ENCODE results near the gene MYO16. TPM values are rescaled to one million over a fixed set of nuclear protein-coding genes. Genes with fewer than 3 reads are reported as not detected.

Gene MYO16
- total and polyA plus RNA-seq, 7 donors = under 0.01 to 0.33 (median 0.28) TPM; not detected in 2

DNA sequence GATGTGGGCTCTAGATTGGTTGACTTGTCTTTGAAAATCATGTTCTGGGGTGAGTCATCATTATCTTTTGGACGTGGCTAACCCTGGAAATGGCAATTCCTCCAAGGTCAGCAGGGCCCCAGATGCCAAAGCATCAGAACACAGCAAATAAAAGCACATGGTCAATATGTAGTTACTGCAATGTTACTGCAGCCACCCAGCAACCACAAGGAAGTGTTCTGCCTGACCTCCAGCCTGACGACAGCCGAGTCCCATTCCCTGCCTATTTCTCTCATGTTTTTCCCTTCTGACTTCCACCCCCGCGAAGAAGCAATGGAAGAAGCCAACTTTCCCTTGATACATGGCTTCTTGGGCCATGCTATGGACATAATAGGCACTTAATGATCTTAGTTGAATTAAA is 579.1 kb downstream of the MYO16 start:
- H3K9me3 ChIP-seq = no peaks in the 10 kb centered on the region
- intact Hi-C loops (cut with DNase I) = no loop called here
- WGBS, 2 donors = 65 to 90% methylated on average over 5 of the region's 5 CpGs
- no peak overlapping the region for H3K4me3 ChIP-seq
- H3K4me1 ChIP-seq = no peaks in the 10 kb centered on the region
- DNase-seq = no peak
- no peaks in the 10 kb centered on the region for H3K36me3 ChIP-seq
- TF ChIP-seq POLR2AphosphoS5 (IDR thresholded peaks at IDR 0.05) = no peak
- H3K27ac ChIP-seq = no peak overlapping the region
- no peaks in the 10 kb centered on the region for H3K27me3 ChIP-seq

DNA sequence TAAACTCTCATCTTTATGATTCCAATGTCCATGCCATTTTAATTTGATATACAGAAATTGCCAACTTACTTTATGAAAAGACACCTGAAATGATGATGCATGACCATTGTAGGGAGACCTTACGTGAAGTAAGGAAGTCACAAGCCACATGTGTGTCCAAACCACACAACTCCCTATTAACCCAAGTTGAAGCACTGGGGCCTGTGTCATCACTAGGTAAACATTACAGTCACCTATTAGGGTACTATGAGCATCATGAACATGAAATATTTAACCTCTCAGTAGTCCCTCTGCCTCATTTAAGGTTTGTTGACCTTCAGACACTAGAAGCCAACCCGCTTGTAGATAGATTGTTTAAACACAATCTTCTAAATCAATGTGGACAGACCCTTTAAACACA is 580.1 kb downstream of the MYO16 start:
- Histone ChIP-seq H3K4me1 (no peaks in the 10 kb centered on the region), H3K27ac (no peak overlapping the region), H3K9me3 (no peaks in the 10 kb centered on the region), H3K27me3 (no peaks in the 10 kb centered on the region), H3K36me3 (no peaks in the 10 kb centered on the region), H3K4me3 (no peak overlapping the region)
- no peak for DNase-seq
- intact Hi-C loops (cut with DNase I) = no loop called here
- TF ChIP-seq, protein P1, sequence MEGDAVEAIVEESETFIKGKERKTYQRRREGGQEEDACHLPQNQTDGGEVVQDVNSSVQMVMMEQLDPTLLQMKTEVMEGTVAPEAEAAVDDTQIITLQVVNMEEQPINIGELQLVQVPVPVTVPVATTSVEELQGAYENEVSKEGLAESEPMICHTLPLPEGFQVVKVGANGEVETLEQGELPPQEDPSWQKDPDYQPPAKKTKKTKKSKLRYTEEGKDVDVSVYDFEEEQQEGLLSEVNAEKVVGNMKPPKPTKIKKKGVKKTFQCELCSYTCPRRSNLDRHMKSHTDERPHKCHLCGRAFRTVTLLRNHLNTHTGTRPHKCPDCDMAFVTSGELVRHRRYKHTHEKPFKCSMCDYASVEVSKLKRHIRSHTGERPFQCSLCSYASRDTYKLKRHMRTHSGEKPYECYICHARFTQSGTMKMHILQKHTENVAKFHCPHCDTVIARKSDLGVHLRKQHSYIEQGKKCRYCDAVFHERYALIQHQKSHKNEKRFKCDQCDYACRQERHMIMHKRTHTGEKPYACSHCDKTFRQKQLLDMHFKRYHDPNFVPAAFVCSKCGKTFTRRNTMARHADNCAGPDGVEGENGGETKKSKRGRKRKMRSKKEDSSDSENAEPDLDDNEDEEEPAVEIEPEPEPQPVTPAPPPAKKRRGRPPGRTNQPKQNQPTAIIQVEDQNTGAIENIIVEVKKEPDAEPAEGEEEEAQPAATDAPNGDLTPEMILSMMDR (IDR thresholded peaks at IDR 0.05) = no peak
- TF ChIP-seq POLR2A (IDR thresholded peaks at IDR 0.05) (no peak), EP300 (IDR thresholded peaks at IDR 0.05) (no peak), POLR2AphosphoS5 (IDR thresholded peaks at IDR 0.05) (no peak)
- WGBS, 2 donors = 83 to 86% methylated on average over 2 of the region's 2 CpGs

DNA sequence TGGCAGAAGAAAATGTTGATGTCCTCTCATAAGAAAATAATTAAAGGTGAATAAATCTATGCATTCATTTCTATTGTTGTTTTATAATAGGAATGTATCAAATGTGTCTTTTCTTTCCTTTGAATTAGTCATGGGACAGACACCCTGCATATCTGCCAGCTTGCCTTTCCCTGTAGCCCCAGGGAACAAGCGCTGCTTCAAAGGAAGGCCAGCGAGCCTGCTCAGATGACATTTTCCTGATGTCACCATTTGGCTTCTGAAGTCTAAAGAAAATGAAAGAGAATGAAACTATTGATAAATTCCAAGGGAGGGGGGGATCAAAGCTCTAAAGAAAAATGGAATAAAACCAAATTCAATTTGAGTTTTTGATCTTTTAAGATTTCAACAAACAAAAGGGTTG is 582.2 kb downstream of the MYO16 start:
- intact Hi-C loops (cut with DNase I) = no loop called here
- H3K4me1 ChIP-seq = no peaks in the 10 kb centered on the region
- H3K27me3 ChIP-seq = no peaks in the 10 kb centered on the region
- no peak overlapping the region for H3K4me3 ChIP-seq
- no peak overlapping the region for H3K27ac ChIP-seq
- no peaks in the 10 kb centered on the region for H3K9me3 ChIP-seq
- 80 to 83% methylated on average over 2 of the region's 2 CpGs for WGBS, 2 donors
- no peak for DNase-seq
- no peaks in the 10 kb centered on the region for H3K36me3 ChIP-seq
- TF ChIP-seq POLR2AphosphoS5 (IDR thresholded peaks at IDR 0.05) = no peak

DNA sequence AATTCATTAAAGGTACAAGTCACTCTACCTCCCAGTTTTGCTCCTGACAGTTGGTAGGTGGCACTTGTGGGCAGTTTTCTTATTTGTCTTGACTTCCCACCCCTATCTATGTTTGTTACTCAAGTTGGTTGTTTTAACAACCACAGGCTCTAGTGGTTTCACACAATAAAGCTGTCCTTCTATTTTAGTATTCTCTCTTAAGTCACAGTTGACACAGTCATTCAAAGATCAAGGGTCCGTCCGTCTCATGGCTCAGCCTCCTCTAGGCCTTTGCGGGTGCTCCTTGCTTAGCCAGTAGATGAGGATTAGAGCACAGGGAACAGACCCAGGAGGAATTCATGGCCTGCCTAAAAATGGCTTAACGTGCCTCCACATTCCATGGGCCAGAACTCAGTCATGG is 583.2 kb downstream of the MYO16 start:
- WGBS, 2 donors = 74 to 80% methylated on average over 4 of the region's 4 CpGs
- Histone ChIP-seq H3K27me3 (no peaks in the 10 kb centered on the region), H3K27ac (no peak overlapping the region), H3K36me3 (no peaks in the 10 kb centered on the region), H3K4me1 (no peaks in the 10 kb centered on the region), H3K4me3 (no peak overlapping the region), H3K9me3 (no peaks in the 10 kb centered on the region)
- no peak for DNase-seq
- intact Hi-C loops (cut with DNase I) = no loop called here
- TF ChIP-seq, protein P1 (IDR thresholded peaks at IDR 0.05) = no peak
- TF ChIP-seq POLR2A (IDR thresholded peaks at IDR 0.05) (no peak), POLR2AphosphoS5 (IDR thresholded peaks at IDR 0.05) (no peak), EP300 (IDR thresholded peaks at IDR 0.05) (no peak)

DNA sequence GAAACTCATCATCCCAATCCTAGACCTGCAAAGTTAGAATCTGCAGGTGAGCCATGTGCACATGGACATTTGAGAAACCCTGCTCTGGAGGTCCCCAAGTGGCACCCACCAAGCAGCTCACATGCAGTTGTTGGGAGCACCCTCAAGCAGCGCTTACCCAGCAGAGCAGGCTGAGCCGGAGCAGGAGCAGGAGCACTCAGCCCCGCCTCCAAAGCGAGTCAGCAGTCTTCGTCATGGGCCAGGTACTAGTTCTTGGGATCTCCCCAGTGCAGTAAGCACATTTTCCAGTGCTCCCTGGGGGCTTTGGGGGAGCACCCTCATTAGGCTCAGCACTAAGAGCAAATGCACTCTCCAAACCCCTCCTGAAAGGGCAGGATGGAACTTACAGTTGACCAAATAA is 584.3 kb downstream of the MYO16 start:
- no peak for TF ChIP-seq EP300 (IDR thresholded peaks at IDR 0.05)
- TF ChIP-seq, protein P1 (IDR thresholded peaks at IDR 0.05) = no peak
- no peak for TF ChIP-seq POLR2AphosphoS5 (IDR thresholded peaks at IDR 0.05)
- TF ChIP-seq POLR2A (IDR thresholded peaks at IDR 0.05) = no peak
- Histone ChIP-seq H3K27ac (no peak overlapping the region), H3K4me1 (no peaks in the 10 kb centered on the region), H3K4me3 (no peak overlapping the region), H3K36me3 (no peaks in the 10 kb centered on the region), H3K27me3 (no peaks in the 10 kb centered on the region), H3K9me3 (no peaks in the 10 kb centered on the region)
- intact Hi-C loops (cut with DNase I) = no loop called here
- DNase-seq = no peak
- WGBS, 2 donors = 73 to 79% methylated on average over 5 of the region's 5 CpGs

DNA sequence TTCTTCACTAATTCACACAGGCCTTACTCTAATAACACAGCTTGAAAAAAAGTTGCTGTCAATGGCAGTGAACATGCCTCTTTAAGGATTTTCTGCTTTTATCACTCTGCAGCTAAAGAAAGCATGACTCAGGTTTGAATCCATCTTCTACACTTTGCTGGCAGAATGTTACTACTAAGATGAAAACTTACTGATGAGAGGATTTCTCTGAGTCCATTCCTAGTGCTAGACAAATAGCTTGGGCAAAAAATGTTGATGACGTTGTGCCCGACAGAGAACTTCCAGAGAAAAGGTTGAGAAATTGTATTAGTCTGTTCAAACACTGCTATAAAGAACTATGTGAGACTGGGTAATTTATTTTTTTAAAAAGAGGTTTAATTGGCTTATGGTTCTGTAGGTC is 585.0 kb downstream of the MYO16 start:
- WGBS, 2 donors = 89 to 93% methylated on average over 2 of the region's 2 CpGs

More for the DNA sequence above, 585.0 kb downstream of the MYO16 start:
- intact Hi-C loops (cut with DNase I) = no loop called here
- no peak for DNase-seq
- no peaks in the 10 kb centered on the region for H3K9me3 ChIP-seq
- TF ChIP-seq POLR2AphosphoS5 (IDR thresholded peaks at IDR 0.05) (no peak), POLR2A (IDR thresholded peaks at IDR 0.05) (no peak), EP300 (IDR thresholded peaks at IDR 0.05) (no peak)
- TF ChIP-seq, protein P1 (IDR thresholded peaks at IDR 0.05) = no peak
- H3K27me3 ChIP-seq = no peaks in the 10 kb centered on the region
- no peaks in the 10 kb centered on the region for H3K4me1 ChIP-seq
- peak overlapping the region in 1 of 4 donors; percentile 9 for H3K27ac ChIP-seq
- no peaks in the 10 kb centered on the region for H3K36me3 ChIP-seq
- H3K4me3 ChIP-seq = no peak overlapping the region
